ENCODE data around the gene OR56B4. TPM values are rescaled to one million over a fixed set of nuclear protein-coding genes. Genes with fewer than 3 reads are reported as not detected.
"Not testable (repeated sequence)": the region's sequence is repeated elsewhere in the genome, so short reads cannot be mapped to it uniquely, and the experiment has no call there.

OR56B4 gene, protein sequence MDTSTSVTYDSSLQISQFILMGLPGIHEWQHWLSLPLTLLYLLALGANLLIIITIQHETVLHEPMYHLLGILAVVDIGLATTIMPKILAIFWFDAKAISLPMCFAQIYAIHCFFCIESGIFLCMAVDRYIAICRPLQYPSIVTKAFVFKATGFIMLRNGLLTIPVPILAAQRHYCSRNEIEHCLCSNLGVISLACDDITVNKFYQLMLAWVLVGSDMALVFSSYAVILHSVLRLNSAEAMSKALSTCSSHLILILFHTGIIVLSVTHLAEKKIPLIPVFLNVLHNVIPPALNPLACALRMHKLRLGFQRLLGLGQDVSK
- total RNA-seq: not detected
- polyA plus RNA-seq: not detected
- long read RNA-seq, donor 1: 0 reads
- long read RNA-seq, donor 2: 0 reads
- long read RNA-seq, donor 3: 0 reads
- long read RNA-seq, donor 4: 0 reads

DNA sequence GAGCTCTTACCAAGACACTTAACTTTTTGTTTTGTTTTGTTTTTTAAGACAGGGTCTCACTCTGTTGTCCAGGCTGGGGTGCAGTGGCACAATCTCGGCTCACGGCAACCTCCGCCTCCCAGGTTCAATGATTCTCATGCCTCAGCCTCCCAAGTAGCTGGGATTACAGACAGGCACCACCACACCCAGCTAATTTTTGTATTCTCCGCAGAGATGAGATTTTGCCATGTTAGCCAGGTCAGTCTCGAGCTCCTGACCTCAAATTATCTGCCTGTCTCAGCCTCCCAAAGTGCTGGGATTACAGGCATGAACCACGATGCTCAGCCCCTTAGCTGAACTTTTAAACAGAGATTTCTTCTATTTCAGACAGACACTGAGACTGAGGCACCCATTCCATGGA, at the start of gene OR56B4:
TSS of gene OR56B4 (plus strand) at position 301 of the 400 bp plus-strand sequence. CDS start at position 396, 95 bp downstream.
- DNase-seq; intact Hi-C loops (cut with DNase I): not testable (repeated sequence)
- 85% methylated on average over 6 of the region's 6 CpGs for WGBS

GRCh38 chr11:6061475-6061874, 46.0 kb upstream of the OR56B4 start:
- Histone ChIP-seq H3K27ac (ENCODE audit: low read length) (no peak overlapping the region), H3K9me3 (ENCODE audit: control insufficient read depth, low read length) (no peaks in the 10 kb centered on the region), H3K27me3 (ENCODE audit: control insufficient read depth, insufficient read depth) (no peaks in the 10 kb centered on the region), H3K4me3 (ENCODE audit: low read length) (no peak overlapping the region), H3K4me1 (ENCODE audit: control insufficient read depth, insufficient read depth, low read length) (no peaks in the 10 kb centered on the region)
- 41% methylated on average over 3 of the region's 3 CpGs for WGBS
- intact Hi-C loops (cut with DNase I): no loop called here
- no peak for DNase-seq
- ATAC-seq: no peak

More for the DNA sequence above, at the start of gene OR56B4:
- H3K4me1 ChIP-seq (ENCODE audit: control insufficient read depth, insufficient read depth, low read length); H3K9me3 ChIP-seq (ENCODE audit: control insufficient read depth, low read length); H3K27ac ChIP-seq (ENCODE audit: low read length); H3K4me3 ChIP-seq (ENCODE audit: low read length); H3K27me3 ChIP-seq (ENCODE audit: control insufficient read depth, insufficient read depth); ATAC-seq: not testable (repeated sequence)

DNA sequence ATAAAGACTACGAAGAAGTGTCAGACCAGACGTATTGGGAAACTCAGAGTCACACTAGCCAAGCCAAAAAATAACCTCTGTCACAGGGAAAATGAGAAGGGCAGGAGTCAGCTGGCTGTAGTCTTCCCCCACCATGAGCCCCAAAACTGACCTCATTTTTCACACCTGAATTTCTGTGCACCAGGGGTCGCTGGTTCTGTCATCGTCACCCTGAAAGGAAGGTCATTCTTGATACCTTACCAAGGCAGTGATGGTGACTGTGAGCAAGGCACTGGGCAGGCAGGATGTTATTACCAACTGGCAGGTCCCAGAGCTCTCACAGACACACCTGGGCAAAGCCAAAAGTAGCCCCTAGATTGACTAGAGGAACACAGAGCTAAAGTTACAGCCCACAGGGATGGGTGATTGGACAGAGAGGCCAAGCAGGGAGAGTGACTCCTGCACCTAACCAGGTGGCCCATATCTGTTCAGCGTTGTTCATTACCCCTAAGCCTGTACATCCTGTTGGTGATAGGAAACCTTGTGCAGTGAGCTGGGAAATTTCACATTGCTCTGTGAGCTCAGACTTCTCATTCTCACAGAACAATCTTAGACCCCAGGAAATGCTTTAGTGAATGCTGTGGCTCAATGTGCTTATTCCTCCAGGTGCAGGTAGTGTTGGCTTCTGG, 44.7 kb upstream of the OR56B4 start:
- 72% methylated on average over 5 of the region's 5 CpGs for WGBS
- intact Hi-C loops (cut with DNase I): no loop called here
- no peaks in the 10 kb centered on the region for H3K27me3 ChIP-seq (ENCODE audit: control insufficient read depth, insufficient read depth)
- H3K4me3 ChIP-seq (ENCODE audit: low read length): no peak overlapping the region
- no peaks in the 10 kb centered on the region for H3K9me3 ChIP-seq (ENCODE audit: control insufficient read depth, low read length)
- H3K27ac ChIP-seq (ENCODE audit: low read length): no peak overlapping the region
- DNase-seq (no peak), ATAC-seq (no peak)
- H3K4me1 ChIP-seq (ENCODE audit: control insufficient read depth, insufficient read depth, low read length): no peaks in the 10 kb centered on the region

GRCh38 chr11:6067502-6067901, 40.0 kb upstream of the OR56B4 start:
- no peak overlapping the region for H3K4me3 ChIP-seq (ENCODE audit: low read length)
- WGBS: 55% methylated on average over 4 of the region's 4 CpGs
- no peaks in the 10 kb centered on the region for H3K27me3 ChIP-seq (ENCODE audit: control insufficient read depth, insufficient read depth)
- DNase-seq (no peak), ATAC-seq (no peak)
- no peaks in the 10 kb centered on the region for H3K9me3 ChIP-seq (ENCODE audit: control insufficient read depth, low read length)
- no peak overlapping the region for H3K27ac ChIP-seq (ENCODE audit: low read length)
- intact Hi-C loops (cut with DNase I): no loop called here
- H3K4me1 ChIP-seq (ENCODE audit: control insufficient read depth, insufficient read depth, low read length): no peaks in the 10 kb centered on the region

- WGBS: 77% methylated on average over 2 of the region's 2 CpGs
- H3K27ac ChIP-seq (ENCODE audit: low read length); H3K27me3 ChIP-seq (ENCODE audit: control insufficient read depth, insufficient read depth); intact Hi-C loops (cut with DNase I); DNase-seq; H3K4me3 ChIP-seq (ENCODE audit: low read length); ATAC-seq; H3K9me3 ChIP-seq (ENCODE audit: control insufficient read depth, low read length); H3K4me1 ChIP-seq (ENCODE audit: control insufficient read depth, insufficient read depth, low read length): not testable (repeated sequence)
Measured at GRCh38 chr11:6076443-6076842, 31.0 kb upstream of the OR56B4 start.

DNA sequence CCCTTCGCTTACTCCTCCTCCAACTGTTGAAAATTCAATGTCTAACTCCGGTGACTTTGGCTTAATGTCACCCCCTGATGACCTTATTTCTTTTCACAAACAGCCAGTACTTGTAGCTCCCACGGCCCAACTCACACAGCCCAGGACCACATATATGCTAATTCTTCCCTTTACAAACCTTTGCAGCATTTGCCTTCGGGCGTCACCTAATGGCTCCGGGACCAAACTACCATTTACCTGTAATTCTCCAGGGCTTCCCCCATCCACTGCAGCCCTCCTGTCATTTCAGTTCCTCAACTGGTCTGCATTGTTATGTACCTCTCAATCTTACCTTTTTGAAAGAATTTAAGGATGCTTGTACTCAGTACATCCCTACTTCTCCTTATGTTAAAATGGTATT, 29.8 kb upstream of the OR56B4 start:
- Histone ChIP-seq H3K27me3 (ENCODE audit: control insufficient read depth, insufficient read depth) (no peaks in the 10 kb centered on the region), H3K9me3 (ENCODE audit: control insufficient read depth, low read length) (no peaks in the 10 kb centered on the region), H3K27ac (ENCODE audit: low read length) (no peak overlapping the region), H3K4me1 (ENCODE audit: control insufficient read depth, insufficient read depth, low read length) (no peaks in the 10 kb centered on the region), H3K4me3 (ENCODE audit: low read length) (no peak overlapping the region)
- ATAC-seq (no peak), DNase-seq (no peak)
- WGBS: 89% methylated on average over 6 of the region's 6 CpGs
- intact Hi-C loops (cut with DNase I): no loop called here

GRCh38 chr11:6079463-6079862, 28.0 kb upstream of the OR56B4 start:
- no peak overlapping the region for H3K27ac ChIP-seq (ENCODE audit: low read length)
- ATAC-seq: no peak
- H3K27me3 ChIP-seq (ENCODE audit: control insufficient read depth, insufficient read depth): no peaks in the 10 kb centered on the region
- no peak overlapping the region for H3K4me3 ChIP-seq (ENCODE audit: low read length)
- DNase-seq: no peak
- intact Hi-C loops (cut with DNase I): no loop called here
- 60% methylated on average over 4 of the region's 4 CpGs for WGBS
- no peaks in the 10 kb centered on the region for H3K4me1 ChIP-seq (ENCODE audit: control insufficient read depth, insufficient read depth, low read length)
- H3K9me3 ChIP-seq (ENCODE audit: control insufficient read depth, low read length): no peaks in the 10 kb centered on the region

DNA sequence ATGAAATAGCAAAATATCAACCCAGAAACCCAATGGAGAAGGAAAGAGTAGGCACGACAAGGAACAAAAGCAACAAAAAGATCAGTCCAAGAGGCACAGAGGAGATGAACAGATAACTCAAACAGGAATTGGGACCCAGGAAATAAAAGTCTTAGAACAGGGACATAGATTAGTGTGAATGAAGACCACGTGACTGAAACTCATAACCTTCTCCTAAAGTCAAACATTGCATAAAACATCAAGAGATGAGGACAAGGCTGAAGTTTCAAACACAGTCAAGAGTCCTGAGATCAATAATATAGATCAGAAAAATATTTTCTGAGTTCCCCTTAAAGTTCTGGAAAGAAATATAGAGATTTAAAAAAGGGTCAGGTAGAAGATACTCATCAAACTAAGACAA, 24.4 kb upstream of the OR56B4 start:
- Histone ChIP-seq H3K4me1 (ENCODE audit: control insufficient read depth, insufficient read depth, low read length) (no peaks in the 10 kb centered on the region), H3K4me3 (ENCODE audit: low read length) (no peak overlapping the region), H3K27me3 (ENCODE audit: control insufficient read depth, insufficient read depth) (no peaks in the 10 kb centered on the region), H3K9me3 (ENCODE audit: control insufficient read depth, low read length) (no peaks in the 10 kb centered on the region), H3K27ac (ENCODE audit: low read length) (no peak overlapping the region)
- no peak for DNase-seq
- intact Hi-C loops (cut with DNase I): no loop called here
- ATAC-seq: no peak
- 73% methylated on average over 2 of the region's 2 CpGs for WGBS

DNA sequence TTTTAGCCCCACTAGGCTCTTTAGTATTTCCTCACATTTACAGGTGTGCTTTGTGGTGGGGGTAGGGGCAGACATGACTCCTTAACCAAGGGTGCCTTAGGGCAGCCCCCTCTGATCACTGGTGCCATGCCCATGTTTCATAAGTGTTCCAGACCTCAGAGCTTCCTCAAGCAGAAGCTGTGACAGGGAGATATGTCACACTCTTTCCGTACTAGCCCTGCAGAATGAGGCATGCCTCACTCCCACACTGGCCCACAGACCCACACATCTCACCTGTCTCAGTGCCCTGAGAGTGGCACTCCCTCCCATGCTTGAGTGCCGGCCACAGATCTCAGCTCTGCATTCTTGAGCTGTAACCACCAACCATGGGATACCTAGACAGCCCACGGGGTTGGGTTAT, 22.9 kb upstream of the OR56B4 start:
- H3K4me3 ChIP-seq (ENCODE audit: low read length): no peak overlapping the region
- no peak for ATAC-seq
- H3K27me3 ChIP-seq (ENCODE audit: control insufficient read depth, insufficient read depth): no peaks in the 10 kb centered on the region
- no peaks in the 10 kb centered on the region for H3K4me1 ChIP-seq (ENCODE audit: control insufficient read depth, insufficient read depth, low read length)
- intact Hi-C loops (cut with DNase I): no loop called here
- 83% methylated on average over 3 of the region's 3 CpGs for WGBS
- no peak for DNase-seq
- no peak overlapping the region for H3K27ac ChIP-seq (ENCODE audit: low read length)
- H3K9me3 ChIP-seq (ENCODE audit: control insufficient read depth, low read length): no peaks in the 10 kb centered on the region

DNA sequence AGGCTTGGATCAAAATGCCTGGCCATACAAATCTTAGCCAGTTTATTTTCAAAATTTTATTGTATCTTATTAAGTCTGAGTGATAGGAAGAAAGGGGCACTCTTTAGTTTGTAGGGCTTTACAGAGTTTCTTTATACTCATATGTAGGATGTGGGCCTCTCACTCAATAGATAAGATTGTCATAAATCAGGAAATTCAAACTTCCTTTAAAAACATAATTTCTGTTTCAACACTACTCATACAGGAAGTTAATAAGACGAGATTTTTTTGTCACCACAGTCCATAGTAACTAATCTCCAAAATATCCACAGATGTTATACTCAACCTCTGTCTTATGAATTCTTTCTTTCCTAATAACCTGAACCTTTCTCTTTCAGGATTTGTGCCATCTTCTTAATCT, 13.3 kb upstream of the OR56B4 start:
- H3K27me3 ChIP-seq (ENCODE audit: control insufficient read depth, insufficient read depth): no peaks in the 10 kb centered on the region
- intact Hi-C loops (cut with DNase I): no loop called here
- ATAC-seq (no peak), DNase-seq (no peak)
- H3K9me3 ChIP-seq (ENCODE audit: control insufficient read depth, low read length): no peaks in the 10 kb centered on the region
- 23% methylated on average over 1 of the region's 1 CpG for WGBS
- no peak overlapping the region for H3K27ac ChIP-seq (ENCODE audit: low read length)
- H3K4me1 ChIP-seq (ENCODE audit: control insufficient read depth, insufficient read depth, low read length): no peaks in the 10 kb centered on the region
- no peak overlapping the region for H3K4me3 ChIP-seq (ENCODE audit: low read length)

GRCh38 chr11:6095798-6096197, 11.7 kb upstream of the OR56B4 start:
- Histone ChIP-seq H3K4me1 (ENCODE audit: control insufficient read depth, insufficient read depth, low read length) (no peaks in the 10 kb centered on the region), H3K9me3 (ENCODE audit: control insufficient read depth, low read length) (no peaks in the 10 kb centered on the region), H3K27ac (ENCODE audit: low read length) (no peak overlapping the region), H3K4me3 (ENCODE audit: low read length) (no peak overlapping the region), H3K27me3 (ENCODE audit: control insufficient read depth, insufficient read depth) (no peaks in the 10 kb centered on the region)
- intact Hi-C loops (cut with DNase I): no loop called here
- ATAC-seq (no peak), DNase-seq (no peak)
- 88% methylated on average over 2 of the region's 2 CpGs for WGBS

Measured in right cardiac atrium (tissue), 5 donors.